Measurements from ENCODE around the gene TJP1.
"Not testable (repeated sequence)": the region's sequence is repeated elsewhere in the genome, so short reads cannot be mapped to it uniquely, and the experiment has no call there.

Gene TJP1

GRCh38 chr15:29799859-29800258 is 22.4 kb downstream of the TJP1 start:
- no peak for DNase-seq

DNA sequence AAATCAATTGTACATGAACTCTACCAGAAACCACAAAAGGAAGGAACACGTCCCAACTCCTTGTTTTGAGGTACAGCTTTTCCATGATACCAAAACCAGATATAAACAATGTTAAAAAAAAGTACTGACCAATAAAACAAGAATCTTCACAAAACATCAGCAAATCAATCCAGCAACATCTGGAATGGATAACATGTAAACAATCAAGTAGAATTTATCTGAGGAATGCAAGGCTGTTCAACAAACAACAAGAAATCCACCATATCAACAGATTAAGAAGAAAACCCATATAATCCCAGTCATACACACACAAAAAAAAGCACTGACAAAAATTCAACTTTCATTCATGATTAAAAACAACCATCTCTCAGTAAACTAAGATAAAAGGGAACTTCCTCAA is 26.7 kb downstream of the TJP1 start:
- no peak for DNase-seq

GRCh38 chr15:29792426-29793159 is 29.7 kb downstream of the TJP1 start:
- DNase-seq, result no peak

DNA sequence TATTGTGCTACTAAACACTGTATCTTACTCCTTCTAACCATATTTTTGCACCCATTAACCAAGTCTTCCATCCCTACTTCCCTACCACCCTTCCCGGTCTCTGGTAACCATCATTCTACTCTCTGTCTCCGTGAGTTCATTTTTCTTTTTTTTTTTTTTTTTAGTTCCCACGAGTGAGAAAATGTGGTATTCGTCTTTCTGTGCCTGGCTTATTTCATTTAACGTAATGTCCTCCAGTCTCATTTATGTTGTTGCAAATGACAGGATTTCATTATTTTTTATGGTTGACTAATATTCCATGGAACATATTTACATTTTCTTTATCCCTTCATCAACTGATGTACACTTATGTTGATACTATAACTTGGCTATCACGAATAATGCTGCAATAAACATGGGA is 31.7 kb downstream of the TJP1 start:
- no peak for DNase-seq

DNA sequence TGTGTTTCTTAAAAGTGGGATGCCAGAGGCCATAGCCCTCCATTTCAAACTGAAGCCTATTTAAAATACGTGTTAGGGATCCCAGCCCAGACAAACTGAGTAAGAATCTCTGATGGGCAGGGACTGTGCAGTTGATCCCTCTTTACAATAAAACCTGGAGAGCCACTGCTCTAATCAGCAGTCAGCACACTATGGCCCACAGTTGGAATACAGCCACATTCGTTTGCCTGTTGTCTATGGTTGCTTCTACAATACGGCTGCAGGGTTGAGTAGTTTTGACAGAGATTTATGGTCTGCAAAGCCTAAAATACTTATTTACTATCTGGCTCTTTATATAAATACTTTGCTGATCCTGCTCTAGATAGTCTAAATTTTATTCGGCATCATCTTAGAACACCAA is 32.4 kb downstream of the TJP1 start:
- no peak for DNase-seq

DNA sequence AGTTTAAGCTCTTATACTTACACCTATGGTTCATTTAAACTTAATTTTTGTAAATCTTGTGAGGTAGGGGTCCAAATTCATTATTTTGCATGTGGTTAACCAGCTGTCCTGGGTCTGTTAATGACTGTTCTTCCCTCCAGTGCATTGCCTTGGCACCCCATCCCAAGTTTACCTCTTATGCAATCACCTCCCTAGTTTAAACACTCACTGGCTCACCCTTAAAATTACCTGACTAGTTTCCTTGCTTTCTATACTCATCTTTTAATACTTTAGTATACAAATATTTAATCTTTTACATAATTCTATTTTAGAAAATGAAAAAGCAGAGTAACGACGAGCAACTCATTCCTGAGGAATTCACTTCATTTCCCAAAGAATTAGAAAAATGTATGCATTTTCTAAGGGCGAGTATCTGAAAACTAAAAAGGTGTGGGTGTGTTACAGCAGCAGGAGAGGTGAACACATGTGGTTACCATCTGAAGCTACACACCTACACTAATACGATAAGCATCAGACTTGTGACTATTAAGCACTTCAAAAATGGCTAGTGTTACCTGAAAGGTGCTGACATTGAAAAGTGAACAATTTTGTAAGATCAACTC is 33.7 kb downstream of the TJP1 start:
- no peak for DNase-seq

GRCh38 chr15:29787767-29788166 is 34.5 kb downstream of the TJP1 start:
- DNase-seq, result no peak

DNA sequence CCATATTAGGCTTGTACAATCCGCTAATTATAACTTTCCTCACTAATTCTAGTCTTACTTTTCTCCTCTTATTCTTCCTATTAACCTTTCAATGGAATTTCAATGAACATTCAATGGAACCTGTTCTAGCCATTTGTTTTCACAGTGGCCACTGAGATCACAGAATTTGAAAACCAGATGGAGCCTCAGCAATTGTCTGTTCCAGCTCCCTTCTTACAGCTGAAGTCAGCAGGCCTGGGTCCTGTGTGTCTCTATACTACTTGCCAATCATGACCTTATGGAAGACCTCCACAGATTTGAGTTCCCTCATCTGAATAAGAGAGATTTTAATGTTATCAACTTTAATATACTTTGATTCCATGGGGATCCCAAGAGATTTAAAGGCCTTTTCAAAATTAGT is 36.6 kb downstream of the TJP1 start:
- DNase-seq, result no peak

DNA sequence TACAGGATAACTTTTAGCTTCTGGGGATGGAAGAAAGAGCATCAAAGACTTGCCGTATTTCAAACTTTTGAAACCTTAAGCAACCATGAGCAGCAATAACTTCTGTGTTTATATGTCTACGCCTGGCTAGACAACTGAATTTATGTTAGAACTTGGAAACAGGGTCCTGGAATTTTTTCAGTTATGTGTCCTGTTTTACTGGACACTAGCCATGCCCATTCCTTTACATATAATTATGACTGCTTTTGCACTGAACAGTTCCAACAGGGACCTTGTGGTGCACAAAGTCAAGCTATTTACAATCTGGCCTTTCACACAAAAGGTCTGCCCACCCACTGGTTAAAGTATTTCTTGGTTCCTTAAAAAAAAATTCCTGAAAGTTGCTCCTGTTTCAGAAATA is 37.1 kb downstream of the TJP1 start:
- DNase-seq, result no peak

GRCh38 chr15:29784413-29784812 is 37.9 kb downstream of the TJP1 start:
- DNase-seq, result no peak

DNA sequence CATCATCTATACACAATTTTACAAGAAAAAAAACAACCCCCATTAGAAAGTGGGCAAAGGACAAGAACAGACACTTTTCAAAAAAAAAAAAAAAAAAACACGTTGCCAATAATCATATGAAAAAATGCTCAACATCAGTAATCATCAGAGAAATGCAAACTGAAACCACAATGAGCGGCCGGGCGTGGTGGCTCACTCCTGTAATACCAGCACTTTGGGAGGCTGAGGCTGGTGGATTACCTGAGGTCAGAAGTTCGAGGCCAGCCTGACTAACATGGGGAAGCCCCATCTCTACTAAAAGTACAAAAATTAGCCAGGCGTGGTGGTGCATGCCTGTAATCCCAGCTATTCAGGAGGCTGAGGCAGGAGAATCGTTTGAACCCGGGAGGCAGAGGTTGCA is 39.5 kb downstream of the TJP1 start:
- DNase-seq, result not testable (repeated sequence)

GRCh38 chr15:29778382-29778781 is 43.9 kb downstream of the TJP1 start:
- no peak for DNase-seq

- DNase-seq, result no peak
Observed at GRCh38 chr15:29776859-29777258, 45.4 kb downstream of the TJP1 start.

DNA sequence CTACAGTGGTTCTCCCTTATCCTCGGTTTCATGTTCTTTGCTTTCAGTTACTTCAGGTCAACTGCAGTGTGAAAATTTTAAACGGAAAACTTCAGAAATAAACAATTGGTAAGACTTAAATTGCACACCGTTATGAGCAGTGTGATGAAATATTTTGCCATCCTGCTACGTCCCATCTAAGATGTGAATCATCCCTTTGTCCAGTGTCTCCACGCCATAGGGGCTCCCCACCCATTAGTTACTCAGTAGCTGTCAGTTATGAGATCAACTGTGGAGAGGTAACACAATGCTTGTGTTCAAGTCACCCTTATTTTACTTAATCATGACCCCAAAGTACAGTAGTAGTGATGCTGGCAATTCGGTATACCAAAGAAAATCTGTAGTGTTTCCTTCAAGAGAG is 47.4 kb downstream of the TJP1 start:
- DNase-seq, result no peak

DNA sequence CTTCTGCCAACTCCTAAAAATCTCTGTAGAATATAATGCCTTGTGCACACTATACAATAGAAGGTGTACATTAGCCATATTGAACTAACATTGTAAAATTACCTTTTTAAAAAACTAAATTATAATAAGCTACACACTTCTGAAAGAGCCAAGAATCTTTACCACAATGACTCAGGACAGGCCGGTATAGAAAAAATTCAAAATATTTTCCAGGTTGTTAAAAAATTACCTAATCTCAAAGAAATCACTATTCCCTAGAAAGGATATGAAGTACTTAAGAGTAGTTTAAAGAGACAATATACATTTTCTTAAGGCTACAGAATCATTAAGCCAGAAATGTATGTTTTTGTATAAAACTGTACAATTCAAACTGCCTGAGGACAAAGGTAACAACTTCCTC is 48.5 kb downstream of the TJP1 start:
- no peak for DNase-seq

GRCh38 chr15:29773000-29773399 is 49.3 kb downstream of the TJP1 start:
- no peak for DNase-seq

DNA sequence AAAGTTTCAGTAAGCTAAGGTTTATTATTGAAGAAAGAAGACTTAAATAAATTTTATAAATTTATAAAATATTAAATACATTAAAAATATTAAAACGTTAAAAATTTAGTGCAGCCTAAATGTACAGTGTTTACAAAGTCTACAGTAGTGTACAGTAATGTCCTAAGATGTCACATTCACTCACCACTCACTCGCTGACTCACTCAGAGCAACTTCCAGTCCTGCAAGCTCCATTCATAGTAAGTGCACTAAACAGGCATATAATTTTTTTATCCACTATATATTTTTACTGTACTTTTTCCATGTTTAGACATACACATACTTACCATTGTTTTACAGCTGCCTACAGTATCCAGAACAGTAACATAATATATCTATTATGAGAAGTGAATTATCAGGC is 51.5 kb downstream of the TJP1 start:
- no peak for DNase-seq

DNA sequence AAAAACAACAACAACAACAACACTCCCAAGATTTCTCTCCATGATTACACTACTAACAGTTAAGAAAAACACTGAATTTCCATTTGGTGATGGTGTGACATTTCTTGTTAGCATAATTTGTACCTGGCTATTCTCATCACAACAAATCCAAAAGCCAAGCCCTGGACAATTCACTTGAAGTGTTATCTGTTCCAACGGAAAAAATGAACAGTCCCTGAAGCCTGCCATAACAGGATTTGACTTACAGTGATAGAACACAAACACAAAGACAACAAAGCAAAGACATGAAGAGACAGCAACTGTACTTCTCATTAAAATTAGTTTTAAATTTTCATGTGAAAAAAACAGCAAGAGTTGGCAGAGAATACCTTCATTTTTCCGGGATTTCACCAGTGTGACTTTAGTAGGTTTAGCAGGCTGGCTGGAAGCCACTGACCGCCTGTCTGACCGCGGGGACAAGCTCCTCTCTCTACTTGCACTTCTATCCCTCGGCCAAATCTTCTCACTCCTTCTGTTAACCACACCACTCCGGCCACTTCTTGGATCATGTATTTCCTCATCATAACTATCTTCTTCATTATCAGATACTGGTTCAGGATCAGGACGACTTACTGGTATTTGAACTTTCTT is 56.3 kb downstream of the TJP1 start:
- DNase-seq, result no peak

DNA sequence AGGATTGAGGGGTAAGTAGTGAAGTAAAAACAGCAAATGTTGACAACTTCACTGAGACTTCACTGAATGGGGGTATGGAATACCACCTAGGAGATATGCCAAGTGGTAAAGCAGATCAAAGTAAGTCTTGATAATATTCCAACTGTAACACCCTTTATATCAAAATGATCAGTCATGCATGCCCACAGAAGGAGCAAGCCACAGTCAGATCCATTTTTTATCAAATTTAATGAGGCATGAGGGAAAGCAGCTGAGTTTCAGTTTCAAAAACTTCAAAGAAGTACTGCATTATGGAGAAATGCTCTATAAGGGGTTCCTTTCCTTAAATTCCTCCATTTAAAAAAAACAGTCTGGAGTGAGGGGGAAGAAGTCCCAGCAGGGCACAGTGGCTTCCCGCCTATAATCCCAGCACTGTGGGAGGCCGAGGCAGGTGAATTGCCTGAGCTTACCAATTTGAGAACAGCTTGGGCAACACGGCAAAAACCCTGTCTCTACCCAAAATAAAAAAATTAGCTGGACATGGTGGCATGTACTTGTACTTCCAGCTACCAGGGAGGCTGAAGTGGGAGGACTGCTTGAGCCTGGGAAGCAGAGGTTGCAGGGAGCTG is 56.9 kb downstream of the TJP1 start:
- DNase-seq, result no peak

- DNase-seq, result no peak
Observed at GRCh38 chr15:29759596-29759995, 62.7 kb downstream of the TJP1 start.

DNA sequence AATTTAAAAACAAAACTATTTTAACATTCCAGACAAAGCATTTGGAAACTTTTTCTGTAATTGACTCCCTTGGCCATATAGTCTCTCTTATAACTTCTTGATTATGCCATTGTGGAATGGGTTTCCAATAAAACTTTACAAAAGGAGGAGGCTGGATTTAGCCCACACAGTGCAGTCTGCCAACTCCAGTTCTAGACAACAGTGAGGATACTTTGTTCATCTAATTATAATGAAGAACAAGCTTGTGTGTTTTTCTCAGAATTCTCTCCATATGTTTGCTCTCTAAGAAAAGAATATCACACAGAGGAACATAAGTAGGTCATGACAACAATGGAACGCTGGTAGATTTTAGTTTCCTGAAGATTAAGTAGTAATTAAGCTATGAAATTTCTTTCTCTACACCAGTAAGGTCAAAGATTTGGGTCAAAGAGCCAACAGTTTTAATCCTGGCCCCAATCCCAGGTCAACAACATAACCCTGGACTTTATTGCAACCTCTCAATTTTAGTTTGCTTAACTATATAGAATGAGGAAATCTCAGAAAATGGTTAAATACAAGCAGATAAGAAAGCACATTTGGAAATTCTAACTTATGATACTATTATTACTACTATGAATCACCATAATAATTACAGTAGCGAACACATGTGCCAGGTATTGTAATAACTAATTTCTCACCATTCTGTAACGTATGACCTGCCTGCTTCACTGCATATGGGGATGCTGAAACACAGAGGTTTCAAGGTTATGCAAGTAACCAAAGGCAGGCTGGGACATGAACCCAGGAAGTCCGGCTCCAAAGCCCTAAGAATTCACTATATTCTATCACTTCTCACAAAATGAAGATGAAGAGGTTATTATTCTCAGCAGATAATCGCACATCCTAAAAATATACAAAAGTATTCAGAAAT is 65.7 kb downstream of the TJP1 start:
- no peak for DNase-seq

GRCh38 chr15:29754009-29754408 is 68.3 kb downstream of the TJP1 start:
- DNase-seq, result not testable (repeated sequence)

GRCh38 chr15:29753506-29753905 is 68.8 kb downstream of the TJP1 start:
- DNase-seq, result no peak

Data from NCI-H1930 (cell line).